Vagina (tissue), 2 donors: ENCODE data around the gene SALL1. TPM values are rescaled to one million over a fixed set of nuclear protein-coding genes. Genes with fewer than 3 reads are reported as not detected.

ENCODE experiments used
- DNase-seq, 2 donors: peaks; one replicate each; pipeline ENCODE4 v3.0.0-alpha.2; 2017; ENCODE audit errors: extremely low spot score in 2 of 2
- H3K27ac ChIP-seq: fragments of 200-600 bp; sonication (generic); one replicate; pipeline ENCODE4 v1.5.1; 2019
- H3K27me3 ChIP-seq: fragments of 200-600 bp; sonication (generic); one replicate; pipeline ENCODE4 v1.5.1; 2019
- H3K36me3 ChIP-seq, 2 donors: fragments of 200-600 bp; sonication (generic); one replicate each; pipeline ENCODE4 v1.5.1; 2017 to 2019
- H3K4me1 ChIP-seq: fragments of 200-600 bp; sonication (generic); one replicate; pipeline ENCODE4 v1.5.1; 2019
- H3K4me3 ChIP-seq, 2 donors: fragments of 200-600 bp; sonication (generic); 1 replicate in 1 of 2; 2 replicates in 1 of 2; pipeline ENCODE4 v1.5.1; 2016 to 2019
- H3K9me3 ChIP-seq: fragments of 200-600 bp; sonication (generic); one replicate; pipeline ENCODE4 v1.5.1; 2019
- CTCF ChIP-seq, 3 experiments: fragments of 450-650 bp in 2 of 3; fragments of 200-600 bp in 1 of 3; sonication (generic) in 1 of 3; IDR thresholded peaks; one replicate each; pipeline ENCODE4 v1.5.1; 2017 to 2019; ENCODE audit warnings: antibody characterized with exemption in 3 of 3, mild to moderate bottlenecking in 2 of 3, moderate library complexity in 2 of 3
- POLR2A ChIP-seq, 2 donors: fragments of 450-650 bp; IDR thresholded peaks; one replicate each; pipeline ENCODE4 v1.6.1; 2017; ENCODE audit warnings: antibody characterized with exemption in 2 of 2, mild to moderate bottlenecking in 2 of 2, moderate library complexity in 2 of 2
- POLR2AphosphoS5 ChIP-seq, 2 donors: sonication (generic); formaldehyde crosslinking; IDR thresholded peaks; one replicate each; pipeline ENCODE4 v1.9.0; 2017; ENCODE audit warnings: antibody characterized with exemption in 2 of 2, mild to moderate bottlenecking in 2 of 2, low read depth in 1 of 2; ENCODE audit not compliant: insufficient read depth in 1 of 2
- intact Hi-C: fragments of 100-400 bp; cut with DNase I; formaldehyde crosslinking; loops from one replicate; pipeline ENCODE4 v1.15.1; 2023
- total RNA-seq: library from RNA; depleted of rRNA; stranded (reverse); fragments of >200 nt; gene quantifications from one replicate; pipeline ENCODE4 v1.2.3, GENCODE V29; 2016

The SALL1 gene
- total RNA-seq, 1 donor from 2014 or later, result 6.9 TPM

GRCh38 chr16:51184702-51185433 is 33.8 kb upstream of the SALL1 start:
- no peak overlapping the region for H3K4me3 ChIP-seq
- H3K27me3 ChIP-seq, result no peaks in the 10 kb centered on the region
- intact Hi-C loops, result no loop called here
- H3K27ac ChIP-seq, result no peak overlapping the region
- DNase-seq, result no peak
- no peaks in the 10 kb centered on the region for H3K36me3 ChIP-seq
- TF ChIP-seq POLR2A (IDR thresholded peaks at IDR 0.05) (no peak), POLR2AphosphoS5 (IDR thresholded peaks at IDR 0.05; ENCODE audit: insufficient read depth in 1 of 2, low read depth in 1 of 2) (no peak), CTCF (IDR thresholded peaks at IDR 0.05) (no peak)
- no peaks in the 10 kb centered on the region for H3K9me3 ChIP-seq
- H3K4me1 ChIP-seq, result no peaks in the 10 kb centered on the region

- Histone ChIP-seq H3K36me3 (no peaks in the 10 kb centered on the region), H3K4me3 (no peak overlapping the region), H3K27ac (no peak overlapping the region), H3K4me1 (no peaks in the 10 kb centered on the region), H3K27me3 (no peaks in the 10 kb centered on the region), H3K9me3 (no peaks in the 10 kb centered on the region)
- TF ChIP-seq POLR2A (IDR thresholded peaks at IDR 0.05), result no peak
- TF ChIP-seq CTCF (IDR thresholded peaks at IDR 0.05), result no peak
- TF ChIP-seq POLR2AphosphoS5 (IDR thresholded peaks at IDR 0.05; ENCODE audit: insufficient read depth in 1 of 2, low read depth in 1 of 2), result no peak
- intact Hi-C loops, result no loop called here
- DNase-seq, result no peak
Observed at GRCh38 chr16:51181503-51181811, 30.4 kb upstream of the SALL1 start.

GRCh38 chr16:51180719-51181502 is 29.8 kb upstream of the SALL1 start:
- Histone ChIP-seq H3K9me3 (no peaks in the 10 kb centered on the region), H3K4me3 (no peak overlapping the region), H3K27ac (no peak overlapping the region), H3K36me3 (no peaks in the 10 kb centered on the region), H3K4me1 (no peaks in the 10 kb centered on the region), H3K27me3 (no peaks in the 10 kb centered on the region)
- no peak for TF ChIP-seq POLR2AphosphoS5 (IDR thresholded peaks at IDR 0.05; ENCODE audit: insufficient read depth in 1 of 2, low read depth in 1 of 2)
- TF ChIP-seq POLR2A (IDR thresholded peaks at IDR 0.05), result no peak
- no peak for TF ChIP-seq CTCF (IDR thresholded peaks at IDR 0.05)
- intact Hi-C loops, result no loop called here
- DNase-seq, result no peak

GRCh38 chr16:51175081-51175480 is 24.0 kb upstream of the SALL1 start:
- no peak overlapping the region for H3K4me3 ChIP-seq
- no peaks in the 10 kb centered on the region for H3K9me3 ChIP-seq
- no peak for TF ChIP-seq POLR2A (IDR thresholded peaks at IDR 0.05)
- no peak for TF ChIP-seq POLR2AphosphoS5 (IDR thresholded peaks at IDR 0.05; ENCODE audit: insufficient read depth in 1 of 2, low read depth in 1 of 2)
- no peak for TF ChIP-seq CTCF (IDR thresholded peaks at IDR 0.05)
- DNase-seq, result no peak
- no peaks in the 10 kb centered on the region for H3K4me1 ChIP-seq
- no peaks in the 10 kb centered on the region for H3K27me3 ChIP-seq
- intact Hi-C loops, result no loop called here
- H3K36me3 ChIP-seq, result no peaks in the 10 kb centered on the region
- no peak overlapping the region for H3K27ac ChIP-seq

GRCh38 chr16:51172368-51172767 is 21.3 kb upstream of the SALL1 start:
- Histone ChIP-seq H3K27ac (no peak overlapping the region), H3K9me3 (no peaks in the 10 kb centered on the region), H3K4me1 (peaks cover 7% of the 10 kb centered on the region), H3K27me3 (no peaks in the 10 kb centered on the region), H3K36me3 (no peaks in the 10 kb centered on the region), H3K4me3 (no peak overlapping the region)
- TF ChIP-seq POLR2A (IDR thresholded peaks at IDR 0.05), result no peak
- no peak for TF ChIP-seq POLR2AphosphoS5 (IDR thresholded peaks at IDR 0.05; ENCODE audit: insufficient read depth in 1 of 2, low read depth in 1 of 2)
- TF ChIP-seq CTCF (IDR thresholded peaks at IDR 0.05), result no peak
- DNase-seq, result no peak
- intact Hi-C loops, result no loop called here
